Neural crest cell (in vitro differentiated cells): ENCODE measurements around the gene CDK14. TPM values are rescaled to one million over a fixed set of nuclear protein-coding genes. Genes with fewer than 3 reads are reported as not detected.

Source experiments
- DNase-seq: peaks from one replicate; pipeline ENCODE4 v3.0.0; 2021; ENCODE audit warnings: low read depth, mixed read lengths, low spot score
- H3K27ac Mint-ChIP-seq: one replicate; pipeline ENCODE4 v1.8.0; 2021; ENCODE audit warnings: mild to moderate bottlenecking, mixed read lengths; ENCODE audit not compliant: unreplicated experiment
- H3K27me3 Mint-ChIP-seq: 2 replicates; pipeline ENCODE4 v1.8.0; 2021; ENCODE audit warnings: low read depth, mild to moderate bottlenecking, mixed read lengths
- H3K36me3 Mint-ChIP-seq: 2 replicates; pipeline ENCODE4 v1.8.0; 2021; ENCODE audit warnings: low read depth, mild to moderate bottlenecking, mixed read lengths
- H3K4me1 Mint-ChIP-seq: 2 replicates; pipeline ENCODE4 v1.8.0; 2021; ENCODE audit warnings: mixed read lengths
- H3K4me3 Mint-ChIP-seq: one replicate; pipeline ENCODE4 v1.8.0; 2021; ENCODE audit warnings: mild to moderate bottlenecking, mixed read lengths
- H3K9me3 Mint-ChIP-seq: 2 replicates; pipeline ENCODE4 v1.8.0; 2021; ENCODE audit warnings: mixed read lengths
- total RNA-seq: library from RNA; stranded (reverse); gene quantifications from 2 replicates; pipeline ENCODE4 v1.2.1, GENCODE V29; 2021
- TF ChIP-seq, protein P1 (sequence below): fragments of 200-600 bp; sonication (generic); conservative IDR thresholded peaks from 2 replicates; pipeline ENCODE4 v1.5.0; 2021; ENCODE audit warnings: antibody characterized with exemption, mild to moderate bottlenecking

CDK14 gene
- total RNA-seq, 1 donor from 2014 or later: 49.6 TPM

DNA sequence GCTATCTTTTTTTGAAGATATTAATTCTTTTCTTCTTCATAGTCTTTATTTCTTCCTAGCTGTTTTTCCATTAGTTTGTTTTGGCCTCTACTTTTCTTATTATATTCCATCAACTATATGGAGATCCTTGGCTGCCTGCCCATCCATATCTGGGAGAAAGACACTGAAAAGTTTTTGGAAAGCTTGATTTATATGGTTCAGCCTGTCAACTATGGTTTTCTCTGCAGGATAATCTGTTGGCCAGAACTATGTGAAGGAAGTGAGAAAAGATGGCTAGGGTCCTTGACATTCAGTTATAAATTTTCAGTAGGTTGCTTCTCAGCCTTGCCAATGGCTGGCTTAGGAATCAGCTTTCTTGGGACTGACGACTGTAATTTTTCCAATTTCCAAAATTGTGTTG, 10.0 kb upstream of the CDK14 start:
- no peaks in the 10 kb centered on the region for H3K27me3 Mint-ChIP-seq
- TF ChIP-seq, protein P1, sequence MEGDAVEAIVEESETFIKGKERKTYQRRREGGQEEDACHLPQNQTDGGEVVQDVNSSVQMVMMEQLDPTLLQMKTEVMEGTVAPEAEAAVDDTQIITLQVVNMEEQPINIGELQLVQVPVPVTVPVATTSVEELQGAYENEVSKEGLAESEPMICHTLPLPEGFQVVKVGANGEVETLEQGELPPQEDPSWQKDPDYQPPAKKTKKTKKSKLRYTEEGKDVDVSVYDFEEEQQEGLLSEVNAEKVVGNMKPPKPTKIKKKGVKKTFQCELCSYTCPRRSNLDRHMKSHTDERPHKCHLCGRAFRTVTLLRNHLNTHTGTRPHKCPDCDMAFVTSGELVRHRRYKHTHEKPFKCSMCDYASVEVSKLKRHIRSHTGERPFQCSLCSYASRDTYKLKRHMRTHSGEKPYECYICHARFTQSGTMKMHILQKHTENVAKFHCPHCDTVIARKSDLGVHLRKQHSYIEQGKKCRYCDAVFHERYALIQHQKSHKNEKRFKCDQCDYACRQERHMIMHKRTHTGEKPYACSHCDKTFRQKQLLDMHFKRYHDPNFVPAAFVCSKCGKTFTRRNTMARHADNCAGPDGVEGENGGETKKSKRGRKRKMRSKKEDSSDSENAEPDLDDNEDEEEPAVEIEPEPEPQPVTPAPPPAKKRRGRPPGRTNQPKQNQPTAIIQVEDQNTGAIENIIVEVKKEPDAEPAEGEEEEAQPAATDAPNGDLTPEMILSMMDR: no peak
- H3K4me3 Mint-ChIP-seq: no peak overlapping the region
- no peaks in the 10 kb centered on the region for H3K36me3 Mint-ChIP-seq
- DNase-seq: no peak
- no peaks in the 10 kb centered on the region for H3K9me3 Mint-ChIP-seq
- H3K4me1 Mint-ChIP-seq: no peaks in the 10 kb centered on the region
- H3K27ac Mint-ChIP-seq: no peak overlapping the region

DNA sequence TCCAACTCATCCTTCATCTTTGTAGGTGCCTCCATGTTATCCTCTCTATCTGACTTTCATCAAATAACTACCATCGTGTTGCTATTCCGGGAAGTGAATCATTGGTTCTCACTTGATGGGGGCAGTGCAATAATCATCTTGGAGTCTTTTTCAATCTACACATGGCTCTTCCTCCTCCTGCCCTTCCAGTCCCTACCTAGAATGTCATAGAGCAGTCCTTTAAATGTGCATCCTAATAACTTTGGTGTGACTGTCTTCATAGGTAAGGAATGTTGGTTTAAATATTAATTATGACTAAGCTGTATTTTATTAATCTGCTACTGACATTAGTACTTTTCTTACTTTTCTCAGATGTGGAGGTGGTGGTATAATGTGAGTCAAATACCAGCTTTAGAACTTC, 8.4 kb upstream of the CDK14 start:
- Mint-ChIP-seq H3K36me3 (no peaks in the 10 kb centered on the region), H3K27ac (no peak overlapping the region), H3K27me3 (no peaks in the 10 kb centered on the region), H3K4me1 (no peaks in the 10 kb centered on the region), H3K4me3 (no peak overlapping the region), H3K9me3 (no peaks in the 10 kb centered on the region)
- no peak for DNase-seq
- TF ChIP-seq, protein P1: no peak

DNA sequence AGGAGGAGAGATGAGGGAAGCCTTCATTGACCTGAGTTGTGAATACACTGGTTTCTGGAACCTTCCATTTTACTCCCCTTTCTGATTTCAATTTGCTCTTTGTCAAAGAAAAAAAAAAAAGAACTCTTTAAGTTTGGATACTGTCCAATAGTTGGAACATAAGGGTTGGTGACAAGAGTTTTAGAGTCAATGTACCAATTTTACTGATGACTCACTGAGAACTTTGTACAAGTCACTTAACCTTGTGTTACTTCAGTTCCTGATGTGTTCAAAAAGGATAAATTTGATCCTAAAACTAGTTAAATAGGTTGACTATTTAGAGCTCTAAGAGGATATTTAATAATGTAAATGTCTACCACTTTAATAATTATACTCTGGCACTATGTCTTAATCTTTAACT, 4.1 kb upstream of the CDK14 start:
- TF ChIP-seq, protein P1: no peak
- Mint-ChIP-seq H3K4me1 (peaks cover 17% of the 10 kb centered on the region), H3K36me3 (no peaks in the 10 kb centered on the region), H3K4me3 (no peak overlapping the region), H3K27me3 (no peaks in the 10 kb centered on the region), H3K9me3 (no peaks in the 10 kb centered on the region), H3K27ac (no peak overlapping the region)
- DNase-seq: no peak

DNA sequence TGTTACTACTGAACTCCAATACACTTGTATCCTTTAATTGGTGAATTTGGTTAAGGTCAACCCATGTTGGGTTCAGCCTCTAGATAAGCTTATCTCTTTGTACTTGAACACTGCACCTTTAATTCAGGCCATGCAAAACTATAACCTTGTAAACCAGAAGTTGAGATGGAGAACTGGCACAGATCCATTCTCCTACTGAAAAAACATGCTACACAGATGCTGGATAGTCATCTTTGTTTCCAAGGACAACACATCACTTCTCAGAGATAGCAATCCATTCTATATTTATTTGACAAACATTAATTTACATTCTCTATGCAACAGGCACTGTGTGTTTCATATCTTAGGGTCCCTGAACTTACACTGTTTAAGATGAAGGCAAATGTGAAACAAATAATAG, 2.9 kb upstream of the CDK14 start:
- Mint-ChIP-seq H3K9me3 (no peaks in the 10 kb centered on the region), H3K36me3 (no peaks in the 10 kb centered on the region), H3K4me1 (peaks cover 29% of the 10 kb centered on the region), H3K27ac (no peak overlapping the region), H3K27me3 (no peaks in the 10 kb centered on the region), H3K4me3 (peak overlapping the region; percentile 76)
- DNase-seq: no peak
- TF ChIP-seq, protein P1: no peak

DNA sequence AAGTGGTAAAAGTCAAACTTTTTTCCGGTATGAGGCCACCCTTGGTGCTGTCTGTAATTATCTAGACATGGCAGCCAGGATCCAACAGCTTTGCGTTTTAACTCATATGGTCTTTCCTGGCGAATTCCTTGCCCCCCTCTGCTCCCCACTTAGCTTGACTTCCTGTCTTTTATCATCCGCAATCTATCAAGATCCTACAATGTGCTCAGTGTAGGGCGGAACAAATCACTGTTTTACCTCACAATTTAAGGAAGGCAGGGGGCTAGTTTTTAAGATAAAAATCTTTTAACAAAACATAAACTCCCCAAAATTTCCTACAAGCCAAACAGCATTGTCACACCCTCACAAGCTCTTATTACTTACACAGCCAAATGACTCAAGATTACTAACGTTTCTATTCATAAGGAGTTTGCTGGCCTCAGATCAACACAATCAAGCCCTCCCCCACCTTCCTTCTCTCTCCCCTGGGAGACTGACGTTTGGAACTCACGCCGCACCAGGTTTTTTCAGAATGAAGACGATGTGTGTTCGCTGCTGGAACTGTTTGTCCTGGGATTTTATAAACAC, 1.3 kb upstream of the CDK14 start:
- Mint-ChIP-seq H3K27ac (no peak overlapping the region), H3K36me3 (no peaks in the 10 kb centered on the region), H3K9me3 (no peaks in the 10 kb centered on the region), H3K4me1 (peaks cover 37% of the 10 kb centered on the region), H3K4me3 (peak overlapping the region; percentile 98), H3K27me3 (no peaks in the 10 kb centered on the region)
- TF ChIP-seq, protein P1: no peak
- no peak for DNase-seq
